Measurements from ENCODE around the gene TGFBR3. TPM values are rescaled to one million over a fixed set of nuclear protein-coding genes. Genes with fewer than 3 reads are reported as not detected.

TGFBR3 gene
- total RNA-seq, 4 donors from 2014 or later: 16.3 to 90.0 (median 54.7) TPM

DNA sequence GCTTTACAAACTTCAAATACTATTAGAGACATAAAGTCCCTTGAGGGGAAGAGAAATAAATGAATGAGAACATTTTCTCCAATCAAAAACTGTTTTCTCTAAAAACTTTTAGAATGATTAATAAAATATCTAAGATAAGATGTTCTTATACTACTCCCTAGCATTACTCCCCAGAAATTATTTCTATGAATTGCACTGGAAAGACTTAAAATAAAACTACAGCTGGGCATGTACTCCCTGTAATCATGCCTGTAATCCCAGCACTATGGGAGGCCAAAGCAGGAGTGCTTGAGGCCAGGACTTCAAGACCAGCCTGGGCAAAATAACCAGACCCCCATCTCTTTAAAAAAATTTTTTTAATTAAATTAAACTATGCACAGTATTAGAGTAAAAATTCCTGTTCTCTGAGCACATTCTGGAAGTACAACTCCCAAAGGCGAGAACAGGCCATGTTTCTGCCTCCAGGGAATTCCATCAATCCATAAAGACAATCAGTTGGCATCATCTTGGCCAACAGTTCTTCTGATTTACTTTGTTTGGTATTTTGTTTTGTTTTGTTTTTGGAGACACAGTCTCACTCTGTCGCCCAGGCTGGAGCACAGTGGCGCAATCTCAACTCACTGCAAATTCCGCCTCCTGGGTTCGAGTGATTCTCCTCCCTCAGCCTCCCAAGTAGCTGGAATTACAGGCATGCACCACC, 77.9 kb downstream of the TGFBR3 start:
- no peaks in the 10 kb centered on the region for H3K27me3 ChIP-seq

DNA sequence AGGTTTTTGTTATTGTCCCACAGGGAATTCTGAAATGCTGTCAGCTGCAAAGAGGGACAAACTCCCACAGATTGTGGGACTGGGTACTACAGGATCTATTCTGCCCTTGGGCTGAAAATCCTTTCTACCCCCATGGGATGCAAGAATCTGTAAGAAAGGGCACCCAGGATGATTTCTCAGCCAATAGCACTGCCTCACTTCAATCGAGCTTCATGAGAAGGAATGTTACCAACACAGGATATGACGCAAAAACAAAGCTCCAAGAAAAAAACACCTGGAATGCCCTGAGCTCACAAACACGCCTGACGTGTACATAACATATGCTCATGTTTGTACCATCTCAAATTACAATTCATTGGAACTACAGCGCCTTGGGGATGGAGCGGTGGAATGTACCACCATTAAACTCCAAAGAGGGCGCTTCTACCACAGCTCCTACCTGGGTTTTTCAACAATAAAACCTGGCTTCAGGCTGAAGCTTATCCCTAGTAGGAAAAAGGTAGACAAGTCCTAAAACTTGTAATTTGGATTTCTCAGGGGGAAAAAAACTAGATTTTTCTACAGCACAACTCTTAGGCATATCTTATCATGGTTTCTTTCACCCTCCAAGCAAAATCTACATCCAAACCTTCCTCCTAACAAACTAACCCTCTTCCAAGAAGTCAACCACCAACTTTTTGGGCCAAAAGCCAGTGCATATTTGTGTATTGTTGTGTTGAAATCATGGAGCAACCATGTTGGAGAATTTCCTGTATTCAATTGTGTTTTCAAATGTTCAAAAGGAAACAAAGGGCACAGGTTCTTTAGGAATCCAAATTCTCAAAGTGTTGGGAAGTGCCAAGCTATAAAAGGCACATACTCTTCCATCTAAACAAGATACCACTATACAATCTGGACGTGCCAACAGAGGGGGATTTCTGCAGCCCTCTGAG, 78.9 kb downstream of the TGFBR3 start:
- Histone ChIP-seq H3K36me3 (no peaks in the 10 kb centered on the region), H3K4me1 (peaks cover 0 to 21% (median 0%) of the 10 kb centered on the region in 4 donors), H3K4me3 (no peak overlapping the region), H3K27ac (no peak overlapping the region), H3K27me3 (no peaks in the 10 kb centered on the region), H3K9me3 (no peaks in the 10 kb centered on the region)
- no peak for DNase-seq
- TF ChIP-seq POLR2A (IDR thresholded peaks at IDR 0.05): no peak

More for the DNA sequence above, 77.9 kb downstream of the TGFBR3 start:
- no peaks in the 10 kb centered on the region for H3K36me3 ChIP-seq
- no peaks in the 10 kb centered on the region for H3K9me3 ChIP-seq
- TF ChIP-seq, protein P1, sequence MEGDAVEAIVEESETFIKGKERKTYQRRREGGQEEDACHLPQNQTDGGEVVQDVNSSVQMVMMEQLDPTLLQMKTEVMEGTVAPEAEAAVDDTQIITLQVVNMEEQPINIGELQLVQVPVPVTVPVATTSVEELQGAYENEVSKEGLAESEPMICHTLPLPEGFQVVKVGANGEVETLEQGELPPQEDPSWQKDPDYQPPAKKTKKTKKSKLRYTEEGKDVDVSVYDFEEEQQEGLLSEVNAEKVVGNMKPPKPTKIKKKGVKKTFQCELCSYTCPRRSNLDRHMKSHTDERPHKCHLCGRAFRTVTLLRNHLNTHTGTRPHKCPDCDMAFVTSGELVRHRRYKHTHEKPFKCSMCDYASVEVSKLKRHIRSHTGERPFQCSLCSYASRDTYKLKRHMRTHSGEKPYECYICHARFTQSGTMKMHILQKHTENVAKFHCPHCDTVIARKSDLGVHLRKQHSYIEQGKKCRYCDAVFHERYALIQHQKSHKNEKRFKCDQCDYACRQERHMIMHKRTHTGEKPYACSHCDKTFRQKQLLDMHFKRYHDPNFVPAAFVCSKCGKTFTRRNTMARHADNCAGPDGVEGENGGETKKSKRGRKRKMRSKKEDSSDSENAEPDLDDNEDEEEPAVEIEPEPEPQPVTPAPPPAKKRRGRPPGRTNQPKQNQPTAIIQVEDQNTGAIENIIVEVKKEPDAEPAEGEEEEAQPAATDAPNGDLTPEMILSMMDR (IDR thresholded peaks at IDR 0.05): no peak
- H3K4me3 ChIP-seq: no peak overlapping the region
- H3K27ac ChIP-seq: no peak overlapping the region
- peaks cover 0 to 20% (median 0%) of the 10 kb centered on the region in 4 donors for H3K4me1 ChIP-seq
- DNase-seq: no peak

DNA sequence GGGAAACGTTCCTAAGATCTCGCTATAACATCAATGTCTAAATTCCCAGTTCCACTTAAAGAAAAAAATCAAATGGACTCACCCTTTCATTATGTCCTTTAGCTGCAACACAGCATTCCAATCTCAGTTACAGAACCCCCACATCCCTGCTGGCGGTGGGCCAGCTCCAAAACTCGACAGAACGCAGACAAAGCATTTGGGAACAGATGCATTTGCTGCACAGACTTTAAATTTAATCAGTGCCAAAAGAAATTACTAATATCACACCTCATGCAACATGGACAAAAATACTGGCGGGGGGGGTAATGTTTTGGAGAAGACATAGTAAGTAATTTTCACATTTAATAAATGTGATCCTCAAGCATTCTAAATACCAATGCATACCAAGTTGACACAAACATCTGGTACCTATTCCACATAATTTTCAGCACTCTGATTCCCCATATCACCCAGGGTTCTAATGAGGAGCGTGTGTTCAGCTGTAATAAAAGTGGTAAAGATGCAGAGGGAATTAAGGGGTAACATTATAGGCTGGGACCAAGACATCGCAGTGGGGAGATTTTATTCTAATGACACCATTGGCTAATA, 79.7 kb downstream of the TGFBR3 start:
- Histone ChIP-seq H3K36me3 (no peaks in the 10 kb centered on the region), H3K4me3 (no peak overlapping the region), H3K9me3 (no peaks in the 10 kb centered on the region), H3K27me3 (no peaks in the 10 kb centered on the region), H3K27ac (peak overlapping the region in 1 of 4 donors; percentile 18), H3K4me1 (peaks cover 0 to 21% (median 0%) of the 10 kb centered on the region in 4 donors)
- DNase-seq: no peak
- TF ChIP-seq, protein P1 (IDR thresholded peaks at IDR 0.05): no peak
- no peak for TF ChIP-seq POLR2A (IDR thresholded peaks at IDR 0.05)

DNA sequence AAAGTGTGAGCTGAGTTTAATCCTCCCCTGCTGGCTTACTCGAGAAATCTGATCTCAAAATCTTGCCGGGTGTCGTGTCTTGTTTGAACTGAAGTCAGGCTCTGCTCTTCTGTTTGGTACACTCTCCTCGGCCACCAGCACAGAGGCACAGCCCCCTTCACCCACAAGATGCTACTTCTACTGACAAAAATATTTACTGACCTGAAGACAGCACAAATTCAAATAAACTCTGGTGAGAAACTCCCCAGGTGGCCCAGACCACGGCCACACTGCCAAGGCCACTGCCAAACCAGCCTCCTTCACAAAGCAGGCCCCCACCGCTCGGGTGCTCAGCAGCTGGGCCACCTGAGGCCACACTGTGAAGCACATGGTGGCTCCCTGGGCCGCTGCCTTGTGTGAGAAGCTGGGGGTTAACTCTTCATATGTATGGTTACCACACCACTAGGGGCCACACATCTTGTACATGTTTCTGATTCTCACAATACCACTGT, 80.6 kb downstream of the TGFBR3 start:
- Histone ChIP-seq H3K4me3 (no peak overlapping the region), H3K4me1 (peaks cover 0 to 21% (median 0%) of the 10 kb centered on the region in 4 donors), H3K27ac (peak overlapping the region in 3 of 4 donors; percentile 18 to 67 (median 52)), H3K27me3 (no peaks in the 10 kb centered on the region), H3K36me3 (no peaks in the 10 kb centered on the region), H3K9me3 (no peaks in the 10 kb centered on the region)
- no peak for DNase-seq
- TF ChIP-seq, protein P1 (IDR thresholded peaks at IDR 0.05): no peak
- TF ChIP-seq POLR2A (IDR thresholded peaks at IDR 0.05): no peak

DNA sequence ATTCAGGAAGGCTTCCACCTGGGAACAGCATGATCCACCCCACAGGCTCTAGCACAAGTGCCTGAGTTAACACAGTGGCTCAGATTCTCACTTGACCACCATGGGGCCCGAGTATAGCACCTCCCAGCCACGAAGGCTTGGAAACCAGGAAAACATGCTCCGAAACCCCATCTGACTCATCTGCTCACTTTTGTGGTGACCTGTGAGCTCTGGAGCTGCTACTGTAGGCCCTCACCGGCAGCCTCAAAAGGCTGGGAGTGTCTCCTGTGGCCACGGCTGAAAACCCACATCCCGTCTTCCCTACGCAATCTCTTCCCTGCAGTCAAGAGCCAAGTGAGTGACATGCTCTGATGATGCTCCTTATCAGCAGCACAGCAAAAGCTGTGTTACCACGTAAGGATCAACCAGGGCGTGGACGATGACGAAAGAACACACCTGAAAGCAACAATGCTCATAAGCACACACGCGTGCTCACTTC, 81.4 kb downstream of the TGFBR3 start:
- H3K27me3 ChIP-seq: no peaks in the 10 kb centered on the region
- H3K36me3 ChIP-seq: no peaks in the 10 kb centered on the region
- peak overlapping the region; percentile 18 to 67 (median 50) for H3K27ac ChIP-seq
- no peaks in the 10 kb centered on the region for H3K9me3 ChIP-seq
- TF ChIP-seq, protein P1 (IDR thresholded peaks at IDR 0.05): no peak
- TF ChIP-seq POLR2A (IDR thresholded peaks at IDR 0.05): no peak
- no peak overlapping the region for H3K4me3 ChIP-seq
- peaks cover 0 to 21% (median 0%) of the 10 kb centered on the region in 4 donors for H3K4me1 ChIP-seq
- DNase-seq: peak in 2 of 3 donors; percentile 31 to 64

Measured in Peyer's patch (tissue), 4 donors.